Left ventricle myocardium inferior (tissue), 1 donor: Measurements from ENCODE around the gene CDK9. TPM values are rescaled to one million over a fixed set of nuclear protein-coding genes. Genes with fewer than 3 reads are reported as not detected.

Experiments
- DNase-seq: peaks from one replicate; pipeline ENCODE4 v3.0.0-alpha.2; 2020
- H3K27ac ChIP-seq: fragments of 200-600 bp; replicated peaks from 2 replicates; pipeline ENCODE4 v1.8.0; 2021
- H3K27me3 ChIP-seq: fragments of 200-600 bp; 2 replicates; pipeline ENCODE4 v1.8.0; 2021; ENCODE audit warnings: low read depth
- H3K36me3 ChIP-seq: fragments of 200-600 bp; 2 replicates; pipeline ENCODE4 v1.8.0; 2021
- H3K4me1 ChIP-seq: fragments of 200-600 bp; 2 replicates; pipeline ENCODE4 v1.8.0; 2021
- H3K4me3 ChIP-seq: fragments of 200-600 bp; 2 replicates; pipeline ENCODE4 v1.8.0; 2021; ENCODE audit warnings: mild to moderate bottlenecking, moderate library complexity
- H3K9me3 ChIP-seq: fragments of 200-600 bp; replicated peaks from 2 replicates; pipeline ENCODE4 v1.8.0; 2021
- CTCF ChIP-seq: fragments of 200-600 bp; IDR thresholded peaks from 2 replicates; pipeline ENCODE4 v1.8.0; 2021; ENCODE audit warnings: antibody characterized with exemption, mild to moderate bottlenecking, borderline replicate concordance
- intact Hi-C: fragments of 100-400 bp; cut with micrococcal nuclease; formaldehyde crosslinking; loops from one replicate; pipeline ENCODE4 v1.11.0; 2022
- total RNA-seq: library from RNA; stranded (reverse); fragmentation: NEBNext Ultra II Directional; extraction: Animal tissue kit (Norgen Biotek cat#: 25700); gene quantifications from one replicate; pipeline ENCODE4 v1.2.1, GENCODE V29; 2021
- donor health status: DM: no; HTN: yes; CAD: no; lungs with severe emphysema.

Gene CDK9
- total RNA-seq, 1 donor from 2014 or later = 46.4 TPM

- H3K9me3 ChIP-seq = no peaks in the 10 kb centered on the region
- intact Hi-C loops = no loop called here
- DNase-seq = no peak
- H3K27ac ChIP-seq = no peak overlapping the region
- no peak overlapping the region for H3K4me3 ChIP-seq
- H3K4me1 ChIP-seq = peaks cover 47% of the 10 kb centered on the region
- no peak for TF ChIP-seq CTCF
- H3K36me3 ChIP-seq = no peaks in the 10 kb centered on the region
- no peaks in the 10 kb centered on the region for H3K27me3 ChIP-seq
These were observed 12.6 kb upstream of the CDK9 start for GRCh38 chr9:127773272-127773671.

GRCh38 chr9:127773981-127774380 is 11.9 kb upstream of the CDK9 start:
- intact Hi-C loops = no loop called here
- no peak overlapping the region for H3K27ac ChIP-seq
- H3K4me3 ChIP-seq = no peak overlapping the region
- TF ChIP-seq CTCF = no peak
- no peak for DNase-seq
- H3K4me1 ChIP-seq = peaks cover 47% of the 10 kb centered on the region
- no peaks in the 10 kb centered on the region for H3K9me3 ChIP-seq
- H3K36me3 ChIP-seq = no peaks in the 10 kb centered on the region
- no peaks in the 10 kb centered on the region for H3K27me3 ChIP-seq

- Histone ChIP-seq H3K36me3 (no peaks in the 10 kb centered on the region), H3K27me3 (no peaks in the 10 kb centered on the region), H3K4me3 (peak overlapping the region; percentile 52), H3K27ac (peak overlapping the region; percentile 81), H3K9me3 (no peaks in the 10 kb centered on the region), H3K4me1 (peaks cover 40% of the 10 kb centered on the region)
- no peak for DNase-seq
- no peak for TF ChIP-seq CTCF
- intact Hi-C loops = no loop called here
These were observed 9.5 kb upstream of the CDK9 start for GRCh38 chr9:127776195-127776923.

GRCh38 chr9:127776924-127777289 is 8.9 kb upstream of the CDK9 start:
- Histone ChIP-seq H3K27me3 (no peaks in the 10 kb centered on the region), H3K27ac (peak overlapping the region; percentile 81), H3K9me3 (no peaks in the 10 kb centered on the region), H3K36me3 (no peaks in the 10 kb centered on the region), H3K4me3 (peak overlapping the region; percentile 52), H3K4me1 (peaks cover 36% of the 10 kb centered on the region)
- no peak for TF ChIP-seq CTCF
- intact Hi-C loops = no loop called here
- no peak for DNase-seq

GRCh38 chr9:127777368-127777980 is 8.4 kb upstream of the CDK9 start:
- peaks cover 35% of the 10 kb centered on the region for H3K4me1 ChIP-seq
- peak overlapping the region; percentile 52 for H3K4me3 ChIP-seq
- DNase-seq = no peak
- H3K27me3 ChIP-seq = no peaks in the 10 kb centered on the region
- no peaks in the 10 kb centered on the region for H3K36me3 ChIP-seq
- TF ChIP-seq CTCF = no peak
- no peaks in the 10 kb centered on the region for H3K9me3 ChIP-seq
- peak overlapping the region; percentile 81 for H3K27ac ChIP-seq
- intact Hi-C loops = no loop called here
